ENCODE results near the gene PTK6.

DNA sequence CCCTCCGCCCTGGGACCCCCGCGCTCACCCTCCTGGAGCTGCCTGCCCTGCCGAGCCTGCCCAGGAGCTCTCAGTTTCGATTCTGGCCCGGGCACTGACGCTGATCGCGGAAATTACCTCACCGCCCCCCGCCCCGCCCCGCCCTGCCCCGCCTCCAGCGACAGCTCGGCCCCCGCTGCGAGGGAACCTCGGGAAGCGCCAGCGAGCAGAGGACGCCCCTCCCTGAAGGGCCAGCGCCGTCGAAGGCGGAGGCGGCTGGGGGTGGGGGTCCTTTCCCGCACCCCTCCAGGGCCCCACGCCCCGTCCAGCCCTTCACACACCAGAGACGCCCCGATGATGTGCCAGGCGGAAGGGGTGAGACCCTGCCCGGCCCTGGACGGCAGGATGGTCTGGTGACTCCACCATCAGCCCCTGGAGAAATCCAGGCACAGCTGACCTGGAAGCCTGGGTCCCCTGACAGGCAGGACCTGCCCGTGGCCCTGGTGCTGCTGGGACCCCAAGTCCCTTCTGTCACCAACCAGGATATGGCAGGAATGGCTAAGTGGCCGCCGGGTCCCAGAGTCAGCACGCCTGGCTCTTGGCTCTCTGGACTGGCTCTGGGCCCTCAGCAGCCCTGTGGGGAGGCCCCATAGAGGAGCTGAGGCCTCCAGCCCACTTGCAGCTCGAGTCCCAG is 37.1 kb upstream of the PTK6 start, which contains the start of gene HELZ2:
- no peak for TF ChIP-seq CTCF (IDR thresholded peaks at IDR 0.05 in 4 of 5, conservative IDR thresholded peaks at IDR 0.05 in 1 of 5)
- peak in 1 of 2 donors; percentile 11 for TF ChIP-seq POLR2A (IDR thresholded peaks at IDR 0.05)

Data from gastrocnemius medialis (tissue), 4 donors.